ENCODE measurements around the gene PDGFD. TPM values are rescaled to one million over a fixed set of nuclear protein-coding genes. Genes with fewer than 3 reads are reported as not detected.

The PDGFD gene
- total RNA-seq, 1 donor from 2014 or later, result not detected

DNA sequence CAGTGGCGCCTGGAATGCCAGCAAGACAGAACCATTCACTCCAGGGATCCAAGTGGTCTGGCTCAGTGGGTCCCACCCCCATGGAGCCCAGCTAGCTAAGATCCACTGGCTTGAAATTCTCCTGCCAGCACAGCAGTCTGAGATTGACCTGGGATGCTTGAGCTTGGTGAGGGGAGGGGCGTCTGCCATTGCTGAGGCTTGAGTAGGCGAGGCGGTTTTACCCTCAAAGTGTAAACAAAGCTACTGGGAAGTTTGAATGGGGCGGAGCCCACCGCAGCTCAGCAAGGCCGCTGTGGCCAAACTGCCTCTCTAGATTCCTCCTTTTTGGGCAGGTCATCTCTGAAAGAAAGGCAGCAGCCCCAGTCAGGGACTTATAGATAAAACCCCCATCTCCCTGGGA lies 253.2 kb downstream of the PDGFD start:
- no peaks in the 10 kb centered on the region for H3K27me3 Mint-ChIP-seq (ENCODE audit: low read depth)
- no peak overlapping the region for H3K27ac Mint-ChIP-seq
- intact Hi-C loops (cut with micrococcal nuclease), result no loop called here
- no peaks in the 10 kb centered on the region for H3K4me1 Mint-ChIP-seq (ENCODE audit: low read depth)
- DNase-seq (ENCODE audit: low spot score), result no peak
- no peak overlapping the region for H3K4me3 Mint-ChIP-seq (ENCODE audit: low read depth)
- H3K9me3 Mint-ChIP-seq, result peaks cover 26% of the 10 kb centered on the region
- H3K36me3 Mint-ChIP-seq (ENCODE audit: low read depth), result no peaks in the 10 kb centered on the region

DNA sequence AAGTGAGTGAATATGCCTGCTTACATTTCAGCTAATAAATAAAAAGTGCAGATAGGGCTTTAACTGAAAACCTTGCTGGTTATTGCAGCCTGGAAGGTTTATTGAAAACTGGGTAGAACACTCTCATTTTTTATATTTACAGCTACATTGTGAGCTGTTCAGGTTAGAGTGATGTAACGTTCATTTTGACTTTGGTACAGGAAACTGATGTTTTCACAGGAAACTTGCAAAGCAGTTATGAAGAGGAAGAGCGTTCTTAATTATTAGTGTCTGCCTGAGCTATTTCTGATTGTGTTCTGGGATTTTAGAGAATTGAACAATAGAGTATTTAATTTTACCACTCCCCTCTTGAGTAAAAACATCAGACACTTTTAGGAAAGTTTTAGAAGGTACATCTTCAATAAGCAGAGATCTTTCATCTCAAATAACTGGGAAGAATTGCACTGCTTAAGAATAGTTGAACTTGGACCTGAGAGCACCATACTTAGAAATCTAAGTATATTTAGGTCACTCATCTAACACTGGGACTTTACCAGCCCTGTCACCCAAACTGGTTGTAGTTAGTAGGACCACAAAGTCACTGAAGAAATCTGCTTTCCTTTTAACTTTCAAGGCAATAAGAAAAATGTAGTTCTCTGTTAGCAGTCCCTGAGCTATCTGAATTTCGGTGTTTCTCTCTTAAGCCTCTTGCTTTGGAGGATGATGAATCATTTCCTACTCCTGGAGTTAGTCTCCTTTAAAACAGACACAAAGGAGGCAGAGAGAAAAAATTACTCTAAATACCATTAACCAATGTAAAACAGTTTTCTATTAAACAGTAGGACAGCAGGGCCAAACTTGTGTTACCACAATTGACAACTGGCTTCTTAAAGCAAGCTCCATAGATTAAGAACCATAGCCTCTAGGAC lies 256.1 kb downstream of the PDGFD start:
- Mint-ChIP-seq H3K4me1 (ENCODE audit: low read depth) (no peaks in the 10 kb centered on the region), H3K36me3 (ENCODE audit: low read depth) (no peaks in the 10 kb centered on the region), H3K4me3 (ENCODE audit: low read depth) (no peak overlapping the region), H3K9me3 (peaks cover 12% of the 10 kb centered on the region), H3K27ac (no peak overlapping the region), H3K27me3 (ENCODE audit: low read depth) (no peaks in the 10 kb centered on the region)
- intact Hi-C loops (cut with micrococcal nuclease), result no loop called here
- no peak for DNase-seq (ENCODE audit: low spot score)

- Mint-ChIP-seq H3K4me3 (ENCODE audit: low read depth) (no peak overlapping the region), H3K4me1 (ENCODE audit: low read depth) (no peaks in the 10 kb centered on the region), H3K9me3 (peaks cover 7% of the 10 kb centered on the region), H3K36me3 (ENCODE audit: low read depth) (no peaks in the 10 kb centered on the region), H3K27ac (no peak overlapping the region), H3K27me3 (ENCODE audit: low read depth) (no peaks in the 10 kb centered on the region)
- DNase-seq (ENCODE audit: low spot score), result no peak
- intact Hi-C loops (cut with micrococcal nuclease), result no loop called here
These were observed 256.8 kb downstream of the PDGFD start for GRCh38 chr11:103907136-103907535.

- no peaks in the 10 kb centered on the region for H3K9me3 Mint-ChIP-seq
- H3K27ac Mint-ChIP-seq, result no peak overlapping the region
- no peaks in the 10 kb centered on the region for H3K27me3 Mint-ChIP-seq (ENCODE audit: low read depth)
- DNase-seq (ENCODE audit: low spot score), result no peak
- no peaks in the 10 kb centered on the region for H3K4me1 Mint-ChIP-seq (ENCODE audit: low read depth)
- no peaks in the 10 kb centered on the region for H3K36me3 Mint-ChIP-seq (ENCODE audit: low read depth)
- intact Hi-C loops (cut with micrococcal nuclease), result no loop called here
- H3K4me3 Mint-ChIP-seq (ENCODE audit: low read depth), result no peak overlapping the region
These were observed 257.6 kb downstream of the PDGFD start for GRCh38 chr11:103906291-103906867.

DNA sequence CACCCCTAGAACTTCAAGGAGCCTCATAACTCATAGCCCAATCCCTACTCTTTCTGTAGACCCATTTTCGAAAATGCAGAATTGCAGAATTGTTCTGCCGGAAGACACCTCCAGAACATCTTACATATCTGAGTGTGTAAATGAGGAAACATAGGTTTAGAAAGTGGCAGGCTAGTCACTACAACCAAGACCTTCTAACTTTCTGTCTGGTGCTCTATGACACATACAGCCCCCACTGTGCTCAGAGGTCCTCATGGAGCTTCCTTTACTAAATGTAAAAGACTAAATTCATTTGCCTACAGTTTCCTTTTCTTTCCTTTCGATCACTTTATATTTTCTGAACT lies 259.7 kb downstream of the PDGFD start:
- DNase-seq (ENCODE audit: low spot score), result no peak
- Mint-ChIP-seq H3K4me3 (ENCODE audit: low read depth) (no peak overlapping the region), H3K9me3 (no peaks in the 10 kb centered on the region), H3K27ac (no peak overlapping the region), H3K36me3 (ENCODE audit: low read depth) (no peaks in the 10 kb centered on the region), H3K4me1 (ENCODE audit: low read depth) (no peaks in the 10 kb centered on the region), H3K27me3 (ENCODE audit: low read depth) (no peaks in the 10 kb centered on the region)
- intact Hi-C loops (cut with micrococcal nuclease), result no loop called here

DNA sequence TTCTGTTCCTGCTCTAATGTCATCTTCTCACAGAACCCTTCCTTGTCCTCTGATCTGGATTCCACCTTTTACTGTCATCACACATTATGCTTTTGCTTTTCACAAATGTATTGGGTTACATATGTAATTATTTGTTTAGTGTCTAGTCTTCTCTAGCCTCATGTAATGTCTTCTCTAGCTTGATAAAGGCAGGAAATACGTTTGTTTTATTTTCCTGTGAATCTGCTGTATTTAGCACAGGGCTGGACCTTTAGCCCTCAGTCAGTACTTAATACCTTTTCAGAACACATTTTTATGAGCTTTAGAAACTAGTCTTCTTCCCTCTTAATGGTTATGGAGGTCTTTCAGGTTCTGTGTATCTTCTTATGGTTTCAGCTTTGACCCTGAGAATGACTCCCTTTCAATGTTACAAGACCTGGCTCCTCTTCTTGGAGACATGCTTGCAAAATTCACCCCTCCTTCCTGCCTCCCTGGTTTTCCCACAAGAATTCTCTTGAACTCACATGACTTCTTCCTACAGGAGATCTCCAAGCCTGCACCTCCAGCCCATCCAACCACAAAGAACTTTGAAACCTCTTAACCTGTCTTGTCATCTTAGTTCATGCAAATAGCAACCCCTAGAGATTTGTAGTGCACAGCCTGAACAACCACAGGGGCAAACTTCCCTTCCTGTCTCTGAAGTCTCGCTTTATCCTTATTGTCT lies 260.2 kb downstream of the PDGFD start:
- H3K27me3 Mint-ChIP-seq (ENCODE audit: low read depth), result no peaks in the 10 kb centered on the region
- no peaks in the 10 kb centered on the region for H3K9me3 Mint-ChIP-seq

GRCh38 chr11:103902994-103903393 lies 261.0 kb downstream of the PDGFD start:
- Mint-ChIP-seq H3K9me3 (no peaks in the 10 kb centered on the region), H3K27ac (no peak overlapping the region), H3K4me1 (ENCODE audit: low read depth) (no peaks in the 10 kb centered on the region), H3K27me3 (ENCODE audit: low read depth) (no peaks in the 10 kb centered on the region), H3K4me3 (ENCODE audit: low read depth) (no peak overlapping the region), H3K36me3 (ENCODE audit: low read depth) (no peaks in the 10 kb centered on the region)
- intact Hi-C loops (cut with micrococcal nuclease), result no loop called here
- no peak for DNase-seq (ENCODE audit: low spot score)

More for the DNA sequence above, 260.2 kb downstream of the PDGFD start:
- intact Hi-C loops (cut with micrococcal nuclease), result no loop called here
- Mint-ChIP-seq H3K4me3 (ENCODE audit: low read depth) (no peak overlapping the region), H3K4me1 (ENCODE audit: low read depth) (no peaks in the 10 kb centered on the region), H3K27ac (no peak overlapping the region), H3K36me3 (ENCODE audit: low read depth) (no peaks in the 10 kb centered on the region)
- no peak for DNase-seq (ENCODE audit: low spot score)

GRCh38 chr11:103901656-103902055 lies 262.3 kb downstream of the PDGFD start:
- intact Hi-C loops (cut with micrococcal nuclease), result no loop called here
- no peaks in the 10 kb centered on the region for H3K36me3 Mint-ChIP-seq (ENCODE audit: low read depth)
- H3K4me1 Mint-ChIP-seq (ENCODE audit: low read depth), result no peaks in the 10 kb centered on the region
- no peaks in the 10 kb centered on the region for H3K27me3 Mint-ChIP-seq (ENCODE audit: low read depth)
- DNase-seq (ENCODE audit: low spot score), result no peak
- no peak overlapping the region for H3K27ac Mint-ChIP-seq
- H3K9me3 Mint-ChIP-seq, result no peaks in the 10 kb centered on the region
- H3K4me3 Mint-ChIP-seq (ENCODE audit: low read depth), result no peak overlapping the region

- no peak overlapping the region for H3K4me3 Mint-ChIP-seq (ENCODE audit: low read depth)
- H3K27me3 Mint-ChIP-seq (ENCODE audit: low read depth), result no peaks in the 10 kb centered on the region
- no peaks in the 10 kb centered on the region for H3K36me3 Mint-ChIP-seq (ENCODE audit: low read depth)
- DNase-seq (ENCODE audit: low spot score), result no peak
- intact Hi-C loops (cut with micrococcal nuclease), result no loop called here
- no peaks in the 10 kb centered on the region for H3K9me3 Mint-ChIP-seq
- H3K4me1 Mint-ChIP-seq (ENCODE audit: low read depth), result no peaks in the 10 kb centered on the region
- H3K27ac Mint-ChIP-seq, result no peak overlapping the region
These were observed 265.2 kb downstream of the PDGFD start for GRCh38 chr11:103898577-103899336.

DNA sequence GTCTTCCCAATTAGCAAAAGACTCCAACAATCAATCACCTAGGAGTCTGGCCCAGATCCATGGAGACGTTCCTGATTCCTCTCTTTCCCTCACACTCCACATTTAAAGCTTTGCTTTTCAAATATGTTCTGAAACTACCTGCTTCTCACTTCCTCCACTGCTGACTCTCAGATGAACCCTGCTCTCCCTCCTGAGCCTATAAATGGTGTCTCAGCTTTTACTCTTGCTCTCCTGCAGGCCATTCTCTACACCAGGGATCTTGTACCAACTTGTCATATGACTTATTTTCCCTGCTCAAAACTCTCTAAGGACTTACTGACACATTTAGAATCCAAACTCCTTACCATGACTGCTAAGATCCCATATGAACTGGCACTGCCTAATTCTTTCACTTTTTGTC lies 265.9 kb downstream of the PDGFD start:
- Mint-ChIP-seq H3K4me3 (ENCODE audit: low read depth) (no peak overlapping the region), H3K9me3 (no peaks in the 10 kb centered on the region), H3K27ac (no peak overlapping the region)

GRCh38 chr11:103897160-103897936 lies 266.6 kb downstream of the PDGFD start:
- Mint-ChIP-seq H3K9me3 (no peaks in the 10 kb centered on the region), H3K4me1 (ENCODE audit: low read depth) (no peaks in the 10 kb centered on the region), H3K27ac (no peak overlapping the region), H3K27me3 (ENCODE audit: low read depth) (no peaks in the 10 kb centered on the region), H3K36me3 (ENCODE audit: low read depth) (no peaks in the 10 kb centered on the region), H3K4me3 (ENCODE audit: low read depth) (no peak overlapping the region)
- intact Hi-C loops (cut with micrococcal nuclease), result no loop called here
- no peak for DNase-seq (ENCODE audit: low spot score)

More for the DNA sequence above, 265.9 kb downstream of the PDGFD start:
- Mint-ChIP-seq H3K27me3 (ENCODE audit: low read depth) (no peaks in the 10 kb centered on the region), H3K36me3 (ENCODE audit: low read depth) (no peaks in the 10 kb centered on the region), H3K4me1 (ENCODE audit: low read depth) (no peaks in the 10 kb centered on the region)
- intact Hi-C loops (cut with micrococcal nuclease), result no loop called here
- DNase-seq (ENCODE audit: low spot score), result no peak

GRCh38 chr11:103895106-103895505 lies 268.8 kb downstream of the PDGFD start:
- H3K9me3 Mint-ChIP-seq, result no peaks in the 10 kb centered on the region
- H3K27ac Mint-ChIP-seq, result no peak overlapping the region
- H3K27me3 Mint-ChIP-seq (ENCODE audit: low read depth), result no peaks in the 10 kb centered on the region
- DNase-seq (ENCODE audit: low spot score), result no peak
- no peaks in the 10 kb centered on the region for H3K36me3 Mint-ChIP-seq (ENCODE audit: low read depth)
- H3K4me3 Mint-ChIP-seq (ENCODE audit: low read depth), result no peak overlapping the region
- intact Hi-C loops (cut with micrococcal nuclease), result no loop called here
- H3K4me1 Mint-ChIP-seq (ENCODE audit: low read depth), result no peaks in the 10 kb centered on the region
